HepG2 (cell line): Measurements from ENCODE around the gene ATXN7L3.

Experiments
- HMG20A ChIP-seq: IDR thresholded peaks from 2 replicates; pipeline ENCODE4 v1.6.1; 2016; ENCODE audit warnings: borderline replicate concordance
- IRF2 ChIP-seq: IDR thresholded peaks from 2 replicates; pipeline ENCODE4 v1.6.1; 2018; ENCODE audit warnings: missing genetic modification reagents, missing compliant biosample characterization
- PAX8 ChIP-seq: sonication (generic); formaldehyde crosslinking; IDR thresholded peaks from 2 replicates; pipeline ENCODE4 v1.8.0; 2022; ENCODE audit warnings: mild to moderate bottlenecking, missing genetic modification reagents, borderline replicate concordance
- POLR2AphosphoS5 ChIP-seq: IDR thresholded peaks from 2 replicates; pipeline ENCODE4 v1.6.1; 2012; ENCODE audit warnings: low read depth, low read length
- TAF1 ChIP-seq: sonication (generic); formaldehyde crosslinking; IDR thresholded peaks from 2 replicates; pipeline ENCODE4 v1.4.0; 2020; ENCODE audit warnings: missing genetic modification reagents
- ZNF24 ChIP-seq: fragments of 450-650 bp; IDR thresholded peaks from 2 replicates; pipeline ENCODE4 v1.6.1; 2017; ENCODE audit warnings: antibody characterized with exemption, mild to moderate bottlenecking
- ZNF501 ChIP-seq: sonication (generic); formaldehyde crosslinking; IDR thresholded peaks from 2 replicates; pipeline ENCODE4 v1.5.1; 2020; ENCODE audit warnings: mild to moderate bottlenecking, moderate library complexity, missing genetic modification reagents
- ZNF550 ChIP-seq: sonication (generic); formaldehyde crosslinking; IDR thresholded peaks from 2 replicates; pipeline ENCODE4 v1.4.0; 2020; ENCODE audit warnings: mild to moderate bottlenecking, missing genetic modification reagents, borderline replicate concordance
- ZNF839 ChIP-seq: sonication (generic); formaldehyde crosslinking; IDR thresholded peaks from 2 replicates; pipeline ENCODE4 v1.4.0; 2020; ENCODE audit warnings: missing genetic modification reagents, mild to moderate bottlenecking, borderline replicate concordance
- TF ChIP-seq, protein P1 (sequence below): sonication (generic); formaldehyde crosslinking; IDR thresholded peaks from 2 replicates; pipeline ENCODE4 v1.5.0; 2020; ENCODE audit warnings: mild to moderate bottlenecking, missing genetic modification reagents, moderate library complexity
- TF ChIP-seq, protein P2 (sequence below): sonication (generic); formaldehyde crosslinking; IDR thresholded peaks from 2 replicates; pipeline ENCODE4 v1.4.0; 2020; ENCODE audit warnings: mild to moderate bottlenecking, low read depth, missing genetic modification reagents
- TF ChIP-seq, protein P3 (sequence below): sonication (generic); formaldehyde crosslinking; IDR thresholded peaks from 2 replicates; pipeline ENCODE4 v1.8.1; 2023; ENCODE audit warnings: missing genetic modification reagents, mild to moderate bottlenecking, borderline replicate concordance

DNA sequence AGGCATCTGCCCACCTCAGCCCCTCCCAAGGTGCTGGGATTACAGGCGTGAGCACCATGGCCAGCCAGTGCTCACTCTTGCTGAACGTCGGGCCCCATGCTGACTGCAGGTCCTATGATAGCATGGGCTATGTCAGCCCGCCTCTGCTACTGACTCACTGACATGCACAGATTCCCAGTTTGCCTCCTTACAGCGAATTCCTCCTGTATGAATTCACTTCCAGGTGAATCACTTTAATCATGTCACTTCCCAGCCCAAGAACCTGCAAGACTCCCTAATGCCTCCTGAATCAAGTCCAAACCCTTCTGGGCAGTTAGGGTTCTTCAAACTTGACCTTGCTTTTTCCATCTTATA, 35.9 kb upstream of the ATXN7L3 start:
- TF ChIP-seq ZNF24 (no peak), ZNF839 (CRISPR knock-in tag) (no peak), IRF2 (CRISPR knock-in tag) (no peak), ZNF501 (CRISPR knock-in tag) (no peak), POLR2AphosphoS5 (no peak), ZNF550 (CRISPR knock-in tag) (no peak), HMG20A (no peak), TAF1 (CRISPR knock-in tag) (no peak), PAX8 (no peak)
- TF ChIP-seq, protein P1, sequence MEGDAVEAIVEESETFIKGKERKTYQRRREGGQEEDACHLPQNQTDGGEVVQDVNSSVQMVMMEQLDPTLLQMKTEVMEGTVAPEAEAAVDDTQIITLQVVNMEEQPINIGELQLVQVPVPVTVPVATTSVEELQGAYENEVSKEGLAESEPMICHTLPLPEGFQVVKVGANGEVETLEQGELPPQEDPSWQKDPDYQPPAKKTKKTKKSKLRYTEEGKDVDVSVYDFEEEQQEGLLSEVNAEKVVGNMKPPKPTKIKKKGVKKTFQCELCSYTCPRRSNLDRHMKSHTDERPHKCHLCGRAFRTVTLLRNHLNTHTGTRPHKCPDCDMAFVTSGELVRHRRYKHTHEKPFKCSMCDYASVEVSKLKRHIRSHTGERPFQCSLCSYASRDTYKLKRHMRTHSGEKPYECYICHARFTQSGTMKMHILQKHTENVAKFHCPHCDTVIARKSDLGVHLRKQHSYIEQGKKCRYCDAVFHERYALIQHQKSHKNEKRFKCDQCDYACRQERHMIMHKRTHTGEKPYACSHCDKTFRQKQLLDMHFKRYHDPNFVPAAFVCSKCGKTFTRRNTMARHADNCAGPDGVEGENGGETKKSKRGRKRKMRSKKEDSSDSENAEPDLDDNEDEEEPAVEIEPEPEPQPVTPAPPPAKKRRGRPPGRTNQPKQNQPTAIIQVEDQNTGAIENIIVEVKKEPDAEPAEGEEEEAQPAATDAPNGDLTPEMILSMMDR (CRISPR knock-in tag) = no peak
- TF ChIP-seq, protein P2, sequence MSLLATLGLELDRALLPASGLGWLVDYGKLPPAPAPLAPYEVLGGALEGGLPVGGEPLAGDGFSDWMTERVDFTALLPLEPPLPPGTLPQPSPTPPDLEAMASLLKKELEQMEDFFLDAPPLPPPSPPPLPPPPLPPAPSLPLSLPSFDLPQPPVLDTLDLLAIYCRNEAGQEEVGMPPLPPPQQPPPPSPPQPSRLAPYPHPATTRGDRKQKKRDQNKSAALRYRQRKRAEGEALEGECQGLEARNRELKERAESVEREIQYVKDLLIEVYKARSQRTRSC = no peak
- TF ChIP-seq, protein P3, sequence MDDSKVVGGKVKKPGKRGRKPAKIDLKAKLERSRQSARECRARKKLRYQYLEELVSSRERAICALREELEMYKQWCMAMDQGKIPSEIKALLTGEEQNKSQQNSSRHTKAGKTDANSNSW (CRISPR knock-in tag) = no peak
